Hepatocyte (in vitro differentiated cells): ENCODE measurements around the gene LRRC49. TPM values are rescaled to one million over a fixed set of nuclear protein-coding genes. Genes with fewer than 3 reads are reported as not detected.
A peak's percentile ranks its signal among the peaks of the same experiment; 100 is the strongest.

Experiments used
- DNase-seq: peaks from one replicate; pipeline ENCODE4 v3.0.0-alpha.2; 2016; ENCODE audit warnings: low spot score
- H2AFZ ChIP-seq: fragments of 200-600 bp; sonication (generic); 2 replicates; pipeline ENCODE4 v1.6.0; 2016; ENCODE audit warnings: antibody characterized with exemption, mild to moderate bottlenecking
- H3K27ac ChIP-seq: fragments of 200-600 bp; sonication (generic); 2 replicates; pipeline ENCODE4 v1.5.1; 2016; ENCODE audit warnings: mild to moderate bottlenecking
- H3K27me3 ChIP-seq: fragments of 200-600 bp; sonication (generic); 2 replicates; pipeline ENCODE4 v1.6.1; 2016
- H3K36me3 ChIP-seq: fragments of 200-600 bp; sonication (generic); replicated peaks from 2 replicates; pipeline ENCODE4 v1.5.1; 2016; ENCODE audit warnings: low read depth; ENCODE audit not compliant: insufficient read depth
- H3K4me1 ChIP-seq: fragments of 200-600 bp; sonication (generic); 2 replicates; pipeline ENCODE4 v1.5.1; 2016; ENCODE audit warnings: mild to moderate bottlenecking, moderate library complexity; ENCODE audit not compliant: insufficient read depth
- H3K4me2 ChIP-seq: fragments of 200-600 bp; sonication (generic); 2 replicates; pipeline ENCODE4 v1.6.0; 2016
- H3K4me3 ChIP-seq: fragments of 200-600 bp; sonication (generic); 2 replicates; pipeline ENCODE4 v1.5.1; 2016; ENCODE audit warnings: mild to moderate bottlenecking
- H3K79me2 ChIP-seq: fragments of 200-600 bp; sonication (generic); 2 replicates; pipeline ENCODE4 v1.6.0; 2017; ENCODE audit warnings: mild to moderate bottlenecking
- H3K9me2 ChIP-seq: fragments of 200-600 bp; sonication (generic); replicated peaks from 2 replicates; pipeline ENCODE4 v1.6.0; 2017; ENCODE audit warnings: mild to moderate bottlenecking; ENCODE audit not compliant: insufficient read depth
- H3K9me3 ChIP-seq: fragments of 200-600 bp; sonication (generic); 2 replicates; pipeline ENCODE4 v1.5.1; 2016; ENCODE audit warnings: low read depth, mild to moderate bottlenecking
- H4K20me1 ChIP-seq: fragments of 200-600 bp; sonication (generic); 2 replicates; pipeline ENCODE4 v1.6.0; 2016; ENCODE audit warnings: mild to moderate bottlenecking; ENCODE audit not compliant: insufficient read depth, poor library complexity, severe bottlenecking
- CTCF ChIP-seq: fragments of 200-600 bp; sonication (generic); IDR thresholded peaks from 2 replicates; pipeline ENCODE4 v1.5.1; 2016; ENCODE audit warnings: antibody characterized with exemption, mild to moderate bottlenecking; ENCODE audit not compliant: poor library complexity
- EZH2 ChIP-seq: fragments of 200-600 bp; sonication (generic); IDR thresholded peaks from 2 replicates; pipeline ENCODE4 v1.6.1; 2016; ENCODE audit warnings: antibody characterized with exemption, mild to moderate bottlenecking, borderline replicate concordance
- EZH2phosphoT487 ChIP-seq: fragments of 200-600 bp; sonication (generic); IDR thresholded peaks from one replicate; pipeline ENCODE4 v1.6.1; 2018; ENCODE audit warnings: antibody characterized with exemption, mild to moderate bottlenecking, low read depth, moderate library complexity; ENCODE audit not compliant: unreplicated experiment, severe bottlenecking
- WGBS: methylation state at CpG from one replicate; pipeline ENCODE4 v1.1.6; 2016; ENCODE audit warnings: low lambda C conversion rate; ENCODE audit errors: missing lambda C conversion rate; 5-methylcytosine and 5-hydroxymethylcytosine counted together
- polyA plus RNA-seq: library from polyadenylated mRNA; unstranded; fragments of >200 nt; fragmentation: Nextera tagmentation; extraction: Ambion mirVana; gene quantifications from 2 replicates; pipeline ENCODE4 v1.2.1, GENCODE V29; 2016
- total RNA-seq: library from RNA; depleted of rRNA; stranded (reverse); fragments of >200 nt; gene quantifications from 2 replicates; pipeline ENCODE4 v1.2.3, GENCODE V29; 2014

LRRC49 gene
- total and polyA plus RNA-seq, 2 experiments from 2014 or later: 1.4 to 11.6 TPM

- no peak overlapping the region for H2AFZ ChIP-seq
Observed at GRCh38 chr15:71005895-71006294, 113.3 kb downstream of the LRRC49 start.

GRCh38 chr15:71008250-71008870 is 115.7 kb downstream of the LRRC49 start:
- H3K4me2 ChIP-seq: no peak overlapping the region
- H2AFZ ChIP-seq: no peak overlapping the region
- H4K20me1 ChIP-seq: no peaks in the 10 kb centered on the region
- no peaks in the 10 kb centered on the region for H3K79me2 ChIP-seq
- no peaks in the 10 kb centered on the region for H3K9me2 ChIP-seq
- H3K4me1 ChIP-seq: no peaks in the 10 kb centered on the region
- TF ChIP-seq CTCF (no peak), EZH2phosphoT487 (no peak), EZH2 (no peak)
- WGBS: 56% methylated on average over 2 of the region's 2 CpGs
- no peak overlapping the region for H3K4me3 ChIP-seq
- H3K27ac ChIP-seq: no peak overlapping the region
- no peak for DNase-seq
- no peaks in the 10 kb centered on the region for H3K9me3 ChIP-seq
- no peaks in the 10 kb centered on the region for H3K36me3 ChIP-seq
- H3K27me3 ChIP-seq: no peaks in the 10 kb centered on the region

More at GRCh38 chr15:71005895-71006294, 113.3 kb downstream of the LRRC49 start:
- no peak overlapping the region for H3K4me3 ChIP-seq
- H3K27ac ChIP-seq: no peak overlapping the region
- H3K4me1 ChIP-seq: no peaks in the 10 kb centered on the region
- no peaks in the 10 kb centered on the region for H4K20me1 ChIP-seq
- no peaks in the 10 kb centered on the region for H3K9me2 ChIP-seq
- WGBS: 41% methylated on average over 1 of the region's 1 CpG
- TF ChIP-seq CTCF (no peak), EZH2phosphoT487 (peak; percentile 70), EZH2 (no peak)
- H3K4me2 ChIP-seq: no peak overlapping the region
- H3K27me3 ChIP-seq: no peaks in the 10 kb centered on the region
- no peaks in the 10 kb centered on the region for H3K9me3 ChIP-seq
- peak; percentile 14 for DNase-seq
- H3K36me3 ChIP-seq: no peaks in the 10 kb centered on the region
- no peaks in the 10 kb centered on the region for H3K79me2 ChIP-seq

GRCh38 chr15:71010472-71010871 is 117.8 kb downstream of the LRRC49 start:
- H3K4me2 ChIP-seq: no peak overlapping the region
- no peaks in the 10 kb centered on the region for H3K36me3 ChIP-seq
- H3K4me1 ChIP-seq: no peaks in the 10 kb centered on the region
- H4K20me1 ChIP-seq: no peaks in the 10 kb centered on the region
- H3K9me2 ChIP-seq: no peaks in the 10 kb centered on the region
- no peak overlapping the region for H3K27ac ChIP-seq
- no peaks in the 10 kb centered on the region for H3K27me3 ChIP-seq
- no peak for DNase-seq
- H3K4me3 ChIP-seq: no peak overlapping the region
- no peaks in the 10 kb centered on the region for H3K79me2 ChIP-seq
- TF ChIP-seq CTCF: no peak
- TF ChIP-seq EZH2phosphoT487: no peak
- no peak for TF ChIP-seq EZH2
- no peaks in the 10 kb centered on the region for H3K9me3 ChIP-seq
- H2AFZ ChIP-seq: no peak overlapping the region

GRCh38 chr15:71010997-71011396 is 118.4 kb downstream of the LRRC49 start:
- WGBS: 76% methylated on average over 2 of the region's 2 CpGs
- no peak for TF ChIP-seq EZH2phosphoT487
- TF ChIP-seq CTCF: no peak
- TF ChIP-seq EZH2: no peak
- no peak for DNase-seq

More at GRCh38 chr15:71010997-71011396, 118.4 kb downstream of the LRRC49 start:
- no peak overlapping the region for H3K27ac ChIP-seq
- no peaks in the 10 kb centered on the region for H3K27me3 ChIP-seq
- H3K79me2 ChIP-seq: no peaks in the 10 kb centered on the region
- no peaks in the 10 kb centered on the region for H3K4me1 ChIP-seq
- no peaks in the 10 kb centered on the region for H4K20me1 ChIP-seq
- no peak overlapping the region for H2AFZ ChIP-seq
- no peaks in the 10 kb centered on the region for H3K9me2 ChIP-seq
- no peak overlapping the region for H3K4me2 ChIP-seq
- H3K9me3 ChIP-seq: no peaks in the 10 kb centered on the region
- no peaks in the 10 kb centered on the region for H3K36me3 ChIP-seq
- H3K4me3 ChIP-seq: no peak overlapping the region
